ENCODE results near the gene MEI1. TPM values are rescaled to one million over a fixed set of nuclear protein-coding genes. Genes with fewer than 3 reads are reported as not detected.

Gene MEI1
- total RNA-seq, 4 donors from 2014 or later = 0.39 to 1.3 (median 0.44) TPM

DNA sequence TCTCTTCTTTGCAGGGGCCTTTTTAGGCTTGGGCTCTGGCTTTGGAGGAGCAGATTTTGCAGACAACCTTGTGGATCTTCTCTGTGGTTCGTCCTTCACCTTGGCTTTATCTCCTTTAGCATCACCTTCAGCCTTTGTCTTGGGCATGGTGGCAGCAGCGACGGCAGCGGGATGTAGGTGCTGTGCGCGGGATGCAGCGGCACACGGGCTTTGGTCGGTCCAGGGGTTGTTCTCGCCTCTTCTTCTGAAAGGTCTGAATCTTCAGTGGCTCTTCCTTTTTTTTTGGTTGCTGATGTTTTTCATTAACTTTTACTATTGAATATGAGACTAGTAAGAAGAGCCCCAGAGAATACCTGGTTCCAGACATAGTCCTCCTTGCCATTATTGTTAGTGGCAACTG is 10.0 kb downstream of the MEI1 start:
- TF ChIP-seq POLR2AphosphoS5 (IDR thresholded peaks at IDR 0.05) (no peak), EP300 (IDR thresholded peaks at IDR 0.05) (no peak), POLR2A (IDR thresholded peaks at IDR 0.05; ENCODE audit: low read depth) (no peak)
- TF ChIP-seq, protein P1, sequence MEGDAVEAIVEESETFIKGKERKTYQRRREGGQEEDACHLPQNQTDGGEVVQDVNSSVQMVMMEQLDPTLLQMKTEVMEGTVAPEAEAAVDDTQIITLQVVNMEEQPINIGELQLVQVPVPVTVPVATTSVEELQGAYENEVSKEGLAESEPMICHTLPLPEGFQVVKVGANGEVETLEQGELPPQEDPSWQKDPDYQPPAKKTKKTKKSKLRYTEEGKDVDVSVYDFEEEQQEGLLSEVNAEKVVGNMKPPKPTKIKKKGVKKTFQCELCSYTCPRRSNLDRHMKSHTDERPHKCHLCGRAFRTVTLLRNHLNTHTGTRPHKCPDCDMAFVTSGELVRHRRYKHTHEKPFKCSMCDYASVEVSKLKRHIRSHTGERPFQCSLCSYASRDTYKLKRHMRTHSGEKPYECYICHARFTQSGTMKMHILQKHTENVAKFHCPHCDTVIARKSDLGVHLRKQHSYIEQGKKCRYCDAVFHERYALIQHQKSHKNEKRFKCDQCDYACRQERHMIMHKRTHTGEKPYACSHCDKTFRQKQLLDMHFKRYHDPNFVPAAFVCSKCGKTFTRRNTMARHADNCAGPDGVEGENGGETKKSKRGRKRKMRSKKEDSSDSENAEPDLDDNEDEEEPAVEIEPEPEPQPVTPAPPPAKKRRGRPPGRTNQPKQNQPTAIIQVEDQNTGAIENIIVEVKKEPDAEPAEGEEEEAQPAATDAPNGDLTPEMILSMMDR (IDR thresholded peaks at IDR 0.05) = no peak
- WGBS = 95% methylated on average over 10 of the region's 10 CpGs
- H3K4me1 ChIP-seq = no peaks in the 10 kb centered on the region
- H3K36me3 ChIP-seq = no peaks in the 10 kb centered on the region
- intact Hi-C loops (cut with DNase I) = no loop called here
- H3K9me3 ChIP-seq = no peaks in the 10 kb centered on the region
- H3K27ac ChIP-seq (replicated peaks in 1 of 4) = no peak overlapping the region
- DNase-seq (ENCODE audit: extremely low spot score) = no peak
- no peak overlapping the region for H3K4me3 ChIP-seq
- H3K27me3 ChIP-seq = no peaks in the 10 kb centered on the region

- TF ChIP-seq POLR2AphosphoS5 (IDR thresholded peaks at IDR 0.05) = no peak
- TF ChIP-seq POLR2A (IDR thresholded peaks at IDR 0.05; ENCODE audit: low read depth) = no peak
- TF ChIP-seq, protein P1 (IDR thresholded peaks at IDR 0.05) = no peak
- Histone ChIP-seq H3K36me3 (no peaks in the 10 kb centered on the region), H3K9me3 (no peaks in the 10 kb centered on the region), H3K4me1 (no peaks in the 10 kb centered on the region), H3K4me3 (no peak overlapping the region), H3K27me3 (no peaks in the 10 kb centered on the region), H3K27ac (replicated peaks in 1 of 4) (no peak overlapping the region)
- intact Hi-C loops (cut with DNase I) = no loop called here
- DNase-seq (ENCODE audit: extremely low spot score) = no peak
- WGBS = 94% methylated on average over 9 of the region's 9 CpGs
These were observed 13.7 kb downstream of the MEI1 start for GRCh38 chr22:41713004-41713403.

- WGBS = 82% methylated on average over 1 of the region's 1 CpG
- TF ChIP-seq POLR2AphosphoS5 (IDR thresholded peaks at IDR 0.05) = no peak
- TF ChIP-seq, protein P1 (IDR thresholded peaks at IDR 0.05) = no peak
- no peak for TF ChIP-seq EP300 (IDR thresholded peaks at IDR 0.05)
- TF ChIP-seq POLR2A (IDR thresholded peaks at IDR 0.05; ENCODE audit: low read depth) = no peak
- DNase-seq (ENCODE audit: extremely low spot score) = no peak
- intact Hi-C loops (cut with DNase I) = no loop called here
- Histone ChIP-seq H3K4me1 (no peaks in the 10 kb centered on the region), H3K27ac (replicated peaks in 1 of 4) (no peak overlapping the region), H3K9me3 (no peaks in the 10 kb centered on the region), H3K4me3 (no peak overlapping the region), H3K27me3 (no peaks in the 10 kb centered on the region), H3K36me3 (no peaks in the 10 kb centered on the region)
These were observed 23.2 kb downstream of the MEI1 start for GRCh38 chr22:41722496-41722895.

- no peak overlapping the region for H3K27ac ChIP-seq (replicated peaks in 1 of 4)
- H3K4me3 ChIP-seq = no peak overlapping the region
- TF ChIP-seq, protein P1 (IDR thresholded peaks at IDR 0.05) = no peak
- no peak for TF ChIP-seq EP300 (IDR thresholded peaks at IDR 0.05)
- no peak for TF ChIP-seq POLR2A (IDR thresholded peaks at IDR 0.05; ENCODE audit: low read depth)
- TF ChIP-seq POLR2AphosphoS5 (IDR thresholded peaks at IDR 0.05) = no peak
- no peaks in the 10 kb centered on the region for H3K4me1 ChIP-seq
- intact Hi-C loops (cut with DNase I) = no loop called here
- DNase-seq (ENCODE audit: extremely low spot score) = no peak
- no peaks in the 10 kb centered on the region for H3K9me3 ChIP-seq
- 87% methylated on average over 9 of the region's 9 CpGs for WGBS
- no peaks in the 10 kb centered on the region for H3K36me3 ChIP-seq
- no peaks in the 10 kb centered on the region for H3K27me3 ChIP-seq
These were observed 26.3 kb downstream of the MEI1 start for GRCh38 chr22:41725510-41726110.

DNA sequence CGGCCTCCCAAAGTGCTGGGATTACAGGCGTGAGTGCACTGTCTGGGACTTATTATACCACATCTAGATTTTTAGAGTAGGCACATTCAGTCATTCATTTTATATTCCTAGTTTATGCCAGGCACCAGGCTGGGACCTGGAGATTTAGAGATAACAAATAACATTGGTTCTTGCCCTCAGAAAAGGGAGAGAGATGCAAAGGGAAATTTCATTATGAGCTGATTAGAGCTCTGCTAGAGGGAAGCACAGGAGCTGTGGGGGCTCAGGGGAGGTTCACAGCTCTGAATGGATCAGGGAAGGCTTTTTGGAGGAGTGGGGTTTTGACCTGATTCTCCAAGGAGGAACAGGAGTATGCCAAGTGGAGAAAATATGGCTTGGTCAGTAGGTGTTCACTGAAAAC is 32.3 kb downstream of the MEI1 start:
- no peak overlapping the region for H3K27ac ChIP-seq (replicated peaks in 1 of 4)
- WGBS = 90% methylated on average over 2 of the region's 2 CpGs
- DNase-seq (ENCODE audit: extremely low spot score) = no peak
- no peak overlapping the region for H3K4me3 ChIP-seq
- no peaks in the 10 kb centered on the region for H3K4me1 ChIP-seq
- TF ChIP-seq, protein P1 (IDR thresholded peaks at IDR 0.05) = no peak
- no peaks in the 10 kb centered on the region for H3K36me3 ChIP-seq
- no peaks in the 10 kb centered on the region for H3K27me3 ChIP-seq
- intact Hi-C loops (cut with DNase I) = no loop called here
- H3K9me3 ChIP-seq = no peaks in the 10 kb centered on the region

Data from esophagus muscularis mucosa (tissue), 4 donors.